Measurements from ENCODE around the gene PLIN1. TPM values are rescaled to one million over a fixed set of nuclear protein-coding genes. Genes with fewer than 3 reads are reported as not detected.

PLIN1 gene
- total RNA-seq, 1 donor from 2014 or later = under 0.01 TPM

Small RNA genes lying within 50 kb of the gene (small RNA-seq; reads per million reads assigned to genes)
- not detected for gene RNU6-132P (ENCODE audit: low replicate concordance)

Other genes starting within 250 kb of the PLIN1 start
- 1.7 TPM for gene RHCG, start 182.8 kb downstream of the PLIN1 start, total RNA-seq
- gene TICRR, start 103.9 kb downstream of the PLIN1 start, total RNA-seq = 1.2 TPM
- 4.4 TPM for gene KIF7, start 23.9 kb downstream of the PLIN1 start, total RNA-seq
- gene PEX11A, start 11.4 kb upstream of the PLIN1 start, total RNA-seq = 7.9 TPM
- 0.25 TPM for gene WDR93, start 11.4 kb upstream of the PLIN1 start, total RNA-seq
- 2.0 TPM for gene MESP1, start 71.9 kb upstream of the PLIN1 start, total RNA-seq
- not detected for gene MESP2, start 97.0 kb upstream of the PLIN1 start, total RNA-seq
- gene ANPEP, start 135.5 kb upstream of the PLIN1 start, total RNA-seq = 1.5 TPM
- gene AP3S2, start 214.6 kb upstream of the PLIN1 start, total RNA-seq = 34.9 TPM
- gene ARPIN, start 233.6 kb upstream of the PLIN1 start, total RNA-seq = 14.5 TPM